GM19438 (cell line): ENCODE results near the gene PTCSC3.

Source experiments
- ATAC-seq: cut with Tn5 transposase; IDR thresholded peaks from one replicate; pipeline ENCODE4 v1.9.1; 2021; ENCODE audit warnings: low read depth; ENCODE audit not compliant: unreplicated experiment

The PTCSC3 gene

GRCh38 chr14:36086629-36087395, 89.7 kb downstream of the PTCSC3 start:
- no peak for ATAC-seq

GRCh38 chr14:36085861-36086260, 90.7 kb downstream of the PTCSC3 start:
- no peak for ATAC-seq
